Stimulated activated CD4-positive, alpha-beta T cell treated with anti-CD3 and anti-CD28 coated beads, Interleukin-15, amount 100 ng/mL, for 1 hour (primary cell): Measurements from ENCODE around the gene HSDL2.
"Not testable (repeated sequence)": the region's sequence is repeated elsewhere in the genome, so short reads cannot be mapped to it uniquely, and the experiment has no call there.

ENCODE experiments used
- DNase-seq, 2 donors: peaks; one replicate each; pipeline ENCODE4 v3.0.0-alpha.2; 2020; ENCODE audit warnings: low read depth in 1 of 2, low spot score in 1 of 2

Gene HSDL2

DNA sequence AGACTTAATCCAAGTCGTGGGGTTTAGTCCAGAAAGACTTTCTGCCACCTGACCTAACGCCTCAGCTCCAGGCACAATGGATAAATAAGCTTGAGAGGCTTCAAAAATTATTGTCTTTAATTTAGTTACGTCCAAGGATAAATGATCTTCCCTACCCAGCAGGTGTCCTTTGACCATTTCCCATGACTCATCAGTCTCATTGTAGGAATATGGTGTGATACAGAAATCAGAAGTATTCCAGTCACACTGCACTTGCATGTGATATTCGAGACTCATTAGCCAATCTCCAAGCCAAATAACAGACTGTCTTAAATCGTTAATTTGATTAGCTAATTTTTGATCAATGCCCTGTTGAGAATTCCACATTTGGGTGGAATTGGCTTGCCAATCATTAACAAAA lies 13.2 kb downstream of the HSDL2 start:
- DNase-seq: not testable (repeated sequence)

DNA sequence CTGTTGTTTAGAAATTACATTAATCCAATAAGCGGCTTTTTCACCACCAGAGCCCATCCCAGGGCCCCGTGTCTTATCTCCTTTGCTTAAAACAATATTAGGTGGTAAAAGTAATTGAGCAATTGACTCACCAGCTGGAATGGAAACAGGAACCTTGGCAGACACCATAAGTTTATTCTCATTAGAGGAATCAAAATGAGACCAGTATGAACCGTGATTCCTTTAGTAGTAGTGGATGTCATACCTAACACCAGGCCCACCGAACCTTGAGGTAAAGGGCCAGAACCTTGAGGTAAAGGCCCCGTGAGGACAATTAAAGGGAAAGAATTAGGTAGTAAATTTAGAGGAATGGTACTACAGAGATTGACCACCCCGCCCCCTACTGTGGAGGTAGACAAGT lies 16.5 kb downstream of the HSDL2 start:
- no peak for DNase-seq

DNA sequence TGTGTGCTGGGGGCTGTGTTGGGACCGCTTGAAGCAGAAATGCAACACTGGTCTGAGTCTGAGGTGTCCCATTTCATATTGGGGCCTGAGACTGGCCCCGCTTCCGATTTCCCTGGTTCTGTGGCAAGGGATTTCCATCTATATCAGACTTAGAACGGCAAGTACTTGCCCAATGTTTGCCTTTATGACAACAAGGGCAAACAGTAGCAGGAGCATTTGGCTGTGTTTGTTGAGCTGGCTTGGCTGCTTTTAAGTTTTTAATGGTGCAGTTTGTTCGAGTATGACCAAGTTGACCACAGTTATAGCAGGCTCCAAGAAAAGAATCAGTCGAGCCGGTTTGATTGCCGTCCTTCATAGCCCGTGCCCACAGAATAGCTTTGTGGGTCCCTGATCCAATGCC lies 17.0 kb downstream of the HSDL2 start:
- no peak for DNase-seq

DNA sequence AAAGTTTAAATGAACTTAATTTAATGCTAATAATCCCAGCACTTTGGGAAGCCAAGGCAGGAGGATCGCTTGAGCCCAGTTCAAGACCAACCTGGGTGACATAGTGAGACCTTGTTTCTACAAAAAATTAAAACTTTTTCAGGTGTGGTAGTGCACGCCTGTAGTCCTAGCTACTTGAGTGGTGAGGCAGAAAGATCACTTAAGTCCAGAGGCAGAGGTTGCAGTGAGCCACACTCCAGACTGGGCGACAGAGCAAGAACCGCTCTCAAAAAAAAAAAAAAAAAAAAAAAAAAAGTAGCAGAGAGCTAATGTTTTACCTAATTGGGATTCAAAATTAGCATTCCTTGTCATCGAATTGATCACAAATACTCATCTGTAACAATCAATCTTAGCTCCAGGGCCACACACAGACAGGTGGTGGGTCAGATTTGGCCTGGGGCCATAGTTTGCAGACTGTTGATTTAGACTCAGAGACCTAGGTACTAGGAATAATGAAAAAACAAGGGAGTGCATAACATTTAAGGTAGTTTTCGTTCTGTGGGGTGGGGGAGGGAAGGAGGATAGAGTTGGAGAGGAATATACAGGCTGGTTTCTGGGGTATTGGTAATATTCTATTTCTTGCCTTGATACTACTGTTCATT lies 21.4 kb downstream of the HSDL2 start:
- DNase-seq: no peak

DNA sequence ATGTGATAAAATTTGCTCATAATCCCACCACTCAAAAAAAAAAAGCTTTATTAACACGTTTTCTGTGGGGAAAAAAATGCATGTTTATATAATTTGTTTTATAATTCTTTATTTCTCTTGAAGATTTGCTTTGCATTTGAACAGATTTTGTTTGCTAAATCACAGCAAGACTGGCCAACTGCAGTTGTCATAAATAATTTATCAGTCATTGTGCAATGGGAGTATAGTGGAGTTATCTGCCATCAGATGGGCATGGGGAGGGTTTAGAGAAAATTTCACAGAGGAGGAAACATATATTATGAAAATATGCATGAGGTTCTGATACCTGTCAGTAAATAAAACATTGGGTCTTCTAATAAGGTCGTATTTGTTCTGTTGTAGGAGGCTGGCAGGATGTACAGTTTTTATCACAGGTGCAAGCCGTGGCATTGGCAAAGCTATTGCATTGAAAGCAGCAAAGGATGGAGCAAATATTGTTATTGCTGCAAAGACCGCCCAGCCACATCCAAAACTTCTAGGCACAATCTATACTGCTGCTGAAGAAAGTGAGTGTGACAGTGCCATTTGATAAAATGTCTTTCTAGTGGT lies 23.8 kb downstream of the HSDL2 start:
- DNase-seq: no peak

DNA sequence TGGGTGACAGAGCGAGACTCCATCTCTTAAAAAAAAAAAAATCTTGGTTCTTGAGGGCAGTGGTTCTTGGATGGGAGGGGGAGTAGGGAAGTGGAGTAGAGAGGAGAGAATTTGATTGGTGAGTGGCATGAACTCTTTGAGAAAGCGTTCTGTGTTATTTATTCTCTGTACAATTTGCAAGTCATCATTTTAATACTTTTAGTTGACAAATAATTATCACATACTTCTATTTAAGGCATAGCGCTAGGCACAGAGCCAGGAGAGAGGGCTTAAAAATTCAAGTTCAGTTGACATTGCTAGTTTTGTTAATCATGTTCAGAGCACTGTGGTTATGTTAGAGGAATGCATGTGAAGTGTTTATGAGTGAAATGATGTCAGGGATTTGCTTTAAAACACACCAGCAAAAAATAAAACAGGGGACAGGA lies 24.6 kb downstream of the HSDL2 start:
- DNase-seq: no peak

DNA sequence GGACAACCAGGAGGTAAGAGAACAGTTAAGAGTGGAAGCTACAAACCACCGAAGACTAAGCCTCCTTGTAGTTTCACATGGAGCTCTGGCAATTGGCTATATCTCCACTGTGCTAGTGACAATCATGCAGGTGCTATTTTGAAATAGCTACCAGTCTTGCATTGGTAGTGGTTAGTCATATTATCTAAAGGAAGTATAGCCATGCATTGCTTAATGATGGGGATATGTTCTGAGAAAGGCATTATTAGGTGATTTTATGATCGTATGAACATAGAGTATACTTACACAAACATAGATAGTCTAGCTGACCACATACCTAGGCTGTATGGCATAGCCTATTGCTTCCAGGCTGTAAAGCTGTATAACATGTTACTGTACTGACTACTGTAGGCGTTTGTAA lies 28.4 kb downstream of the HSDL2 start:
- DNase-seq: no peak

DNA sequence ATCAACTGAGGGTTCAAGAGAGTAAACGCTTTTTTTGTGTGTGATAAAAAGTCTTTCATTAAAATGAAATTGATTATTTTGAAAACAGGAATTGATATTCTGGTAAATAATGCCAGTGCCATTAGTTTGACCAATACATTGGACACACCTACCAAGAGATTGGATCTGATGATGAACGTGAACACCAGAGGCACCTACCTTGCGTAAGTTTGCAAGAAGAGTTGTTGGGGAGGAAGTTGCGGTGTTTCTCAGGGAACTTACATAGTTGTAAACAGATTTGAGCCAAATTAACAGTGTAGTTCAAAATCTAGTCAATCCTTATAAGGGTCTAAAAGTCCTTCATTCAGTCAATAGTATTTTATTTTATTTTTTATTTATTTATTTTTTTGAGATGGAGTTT lies 28.9 kb downstream of the HSDL2 start:
- DNase-seq: no peak

DNA sequence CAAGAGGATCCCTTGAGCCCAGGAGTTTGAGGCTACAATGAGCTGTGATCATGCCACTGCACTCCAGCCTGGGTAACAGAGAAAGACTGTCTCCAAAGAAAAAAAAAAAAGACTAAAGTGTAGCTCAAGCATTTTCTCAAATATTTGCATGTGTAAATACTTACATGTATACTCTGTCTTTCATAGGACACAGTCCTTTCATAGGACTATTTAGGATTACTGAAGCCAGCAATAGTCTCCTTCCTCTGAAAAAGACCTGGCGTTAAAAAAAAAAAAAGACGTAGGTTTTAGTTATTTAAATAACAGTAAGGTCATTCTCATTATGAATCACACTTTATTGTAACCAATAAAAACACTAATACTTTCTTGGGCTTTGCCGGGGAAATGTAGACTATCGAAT lies 29.9 kb downstream of the HSDL2 start:
- DNase-seq: no peak

DNA sequence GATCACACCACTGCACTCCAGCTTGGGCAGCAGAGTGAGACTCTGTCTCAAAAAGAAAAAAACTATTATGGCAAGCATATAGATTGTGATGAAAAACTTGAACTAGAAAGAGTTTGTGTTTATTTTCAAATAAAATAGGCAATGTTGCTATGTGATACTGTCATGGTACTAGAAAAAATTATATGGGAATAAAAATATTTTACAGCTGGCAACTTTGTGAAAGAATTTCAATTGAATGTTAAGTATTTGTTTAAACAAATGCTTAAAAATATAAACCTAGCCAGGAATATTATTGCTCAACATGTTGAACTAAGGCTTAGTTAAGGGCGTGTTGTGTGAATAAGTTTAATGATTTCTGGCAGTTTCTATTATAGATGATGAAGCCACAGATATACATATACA lies 31.7 kb downstream of the HSDL2 start:
- no peak for DNase-seq

DNA sequence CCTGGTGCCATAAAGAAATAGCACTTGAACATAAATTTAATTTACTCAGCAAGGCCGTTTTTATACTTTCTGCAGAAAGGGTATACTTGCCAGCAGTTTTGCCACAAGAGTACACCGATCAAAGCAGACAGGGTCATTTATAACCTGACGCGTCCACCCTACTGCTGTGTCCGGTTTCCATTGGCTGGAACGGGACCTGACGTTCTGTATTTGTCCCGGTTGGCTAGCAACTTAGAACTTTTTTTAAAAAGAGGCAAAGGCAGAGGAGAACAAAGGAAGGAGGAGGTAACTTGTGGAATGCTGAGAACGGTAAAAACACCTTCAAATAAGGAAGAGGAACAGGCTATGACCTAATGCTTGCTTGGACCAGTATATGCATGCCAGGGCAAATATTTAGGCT lies 33.8 kb downstream of the HSDL2 start:
- not testable (repeated sequence) for DNase-seq

DNA sequence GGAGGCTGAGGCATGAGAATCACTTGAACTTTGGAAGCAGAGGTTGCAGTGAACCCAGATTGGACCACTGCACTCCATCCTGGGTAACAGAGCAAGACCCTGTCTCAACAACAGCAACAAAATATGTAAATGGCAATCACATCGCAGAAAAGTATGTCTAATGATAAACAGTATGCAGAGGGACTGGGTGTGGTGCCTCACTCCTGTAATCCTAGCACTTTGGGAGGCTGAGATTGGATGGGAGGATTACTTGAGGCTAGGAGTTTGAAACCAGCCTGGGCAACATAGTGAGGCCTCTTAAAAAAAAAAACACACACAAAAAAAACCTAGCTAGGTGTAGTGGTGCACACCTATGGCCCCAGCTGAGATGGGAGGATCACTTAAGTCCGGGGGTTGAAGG lies 40.3 kb downstream of the HSDL2 start:
- no peak for DNase-seq

DNA sequence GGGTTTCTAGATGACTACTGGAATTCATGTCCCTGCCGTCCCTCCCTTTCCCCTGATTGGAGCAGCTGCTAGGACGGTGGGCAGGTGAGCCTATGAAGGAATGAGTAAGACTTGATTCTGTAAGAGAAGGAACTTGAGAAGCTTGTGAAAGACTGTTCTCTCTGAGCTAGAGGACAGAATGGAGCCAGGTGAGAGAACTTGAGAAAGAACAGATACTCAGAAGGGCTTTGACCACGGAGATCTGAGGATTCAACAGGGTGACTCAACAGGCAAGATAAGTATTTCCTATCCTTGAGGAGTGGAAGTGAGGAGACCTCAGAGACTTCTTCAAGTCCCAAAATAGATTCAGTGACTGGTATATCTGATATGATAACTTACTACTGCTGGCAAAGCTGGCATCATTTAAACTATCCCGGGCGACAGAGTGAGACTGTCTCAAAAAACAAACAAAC lies 41.9 kb downstream of the HSDL2 start:
- no peak for DNase-seq

DNA sequence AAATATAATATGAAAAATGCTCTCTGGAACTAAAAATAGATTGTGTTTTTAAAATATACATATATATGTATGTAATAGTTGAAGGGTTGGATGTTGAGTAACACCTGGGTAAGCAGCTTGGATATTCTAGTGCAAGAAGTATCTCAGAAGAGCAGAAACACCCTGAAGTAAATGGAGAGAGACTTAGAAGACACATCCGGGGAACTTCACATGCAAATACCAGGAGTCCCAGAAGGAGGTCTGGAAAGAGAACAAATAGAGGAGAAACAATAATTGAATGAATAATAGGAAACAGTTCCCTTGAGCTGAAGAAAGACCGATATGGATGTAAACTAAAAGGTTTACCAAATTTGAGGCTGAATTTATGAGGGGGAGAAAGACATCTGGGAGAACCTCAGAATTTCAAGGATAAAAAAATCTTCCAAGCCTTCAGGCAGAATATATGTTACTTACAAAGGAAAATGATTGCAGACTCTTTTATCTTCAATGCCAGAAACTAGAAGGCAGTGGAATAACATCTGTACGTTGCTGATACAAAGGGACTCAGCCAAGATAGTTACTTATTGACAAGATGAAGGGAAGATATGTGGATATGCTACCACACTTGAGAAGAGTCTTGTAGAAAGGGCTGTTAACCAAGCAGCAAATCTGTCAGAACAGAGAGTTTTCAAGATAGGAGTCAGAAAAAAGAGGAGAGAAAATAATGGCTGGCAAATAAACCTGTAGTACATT lies 42.7 kb downstream of the HSDL2 start:
- no peak for DNase-seq

DNA sequence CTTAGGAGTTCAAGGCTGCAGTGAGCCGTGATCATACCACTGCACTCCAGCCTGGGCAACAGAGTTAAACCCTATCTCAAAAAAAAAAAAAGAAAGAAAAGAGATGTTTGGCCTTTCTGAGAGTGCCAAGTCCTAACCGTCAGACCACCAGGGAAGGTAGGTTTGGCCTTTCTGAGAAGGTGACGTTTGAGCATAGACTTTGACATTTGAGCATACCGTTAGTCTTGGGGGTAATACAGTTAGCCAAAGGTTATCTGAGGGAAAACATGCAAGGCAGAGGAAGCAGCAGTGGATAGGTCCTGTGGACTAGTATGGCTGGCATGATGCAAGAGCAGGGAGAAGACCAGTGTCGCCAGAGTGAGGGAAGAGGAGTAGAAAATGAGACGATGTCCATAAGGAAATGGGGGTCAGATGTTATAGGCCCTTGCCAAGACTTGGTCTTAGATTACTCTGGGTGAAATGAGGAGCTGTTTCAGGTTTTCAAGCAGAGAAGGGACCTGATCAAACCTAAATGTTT lies 50.2 kb downstream of the HSDL2 start:
- no peak for DNase-seq

DNA sequence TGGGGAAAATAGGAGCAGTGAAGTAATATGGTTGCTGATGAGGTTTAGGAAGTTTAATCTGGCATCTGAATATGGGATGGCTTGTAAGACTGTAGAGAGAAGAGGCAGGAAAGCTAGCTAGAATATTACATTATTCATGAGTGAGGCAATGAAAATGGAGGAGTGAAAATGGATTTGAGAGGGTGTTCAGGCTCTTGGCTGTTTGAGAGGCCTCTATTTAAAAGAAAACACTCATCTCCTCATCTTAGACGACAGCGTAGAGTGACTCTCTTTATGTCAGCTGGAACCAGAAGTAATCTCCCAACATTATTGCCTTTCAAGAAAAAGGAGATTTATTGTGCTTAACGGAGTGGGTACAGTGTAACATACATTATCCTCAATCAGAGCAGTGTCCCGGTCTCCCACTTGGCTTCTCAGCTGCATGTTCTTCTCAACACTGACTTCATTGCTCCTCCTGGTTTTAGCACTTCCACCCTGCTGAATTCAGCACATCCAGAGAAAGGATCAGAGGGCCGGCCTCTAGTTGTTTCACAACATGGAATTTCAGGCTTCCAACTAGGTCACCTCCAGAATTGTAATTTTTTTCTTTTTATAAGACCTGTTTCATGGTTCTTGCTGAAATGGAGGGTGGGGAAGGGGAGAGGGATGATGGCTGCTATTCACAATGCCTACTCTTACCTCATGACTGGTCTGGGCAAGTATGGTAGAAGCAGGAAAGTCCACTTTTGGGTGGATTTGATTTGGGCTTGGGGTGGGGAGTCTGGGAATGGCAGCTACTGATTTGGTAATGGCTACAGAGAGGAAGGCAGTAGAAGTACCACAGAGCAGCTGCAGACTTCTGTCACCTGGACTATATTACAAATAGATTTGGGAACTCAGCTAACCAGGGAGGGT lies 53.8 kb downstream of the HSDL2 start:
- no peak for DNase-seq

DNA sequence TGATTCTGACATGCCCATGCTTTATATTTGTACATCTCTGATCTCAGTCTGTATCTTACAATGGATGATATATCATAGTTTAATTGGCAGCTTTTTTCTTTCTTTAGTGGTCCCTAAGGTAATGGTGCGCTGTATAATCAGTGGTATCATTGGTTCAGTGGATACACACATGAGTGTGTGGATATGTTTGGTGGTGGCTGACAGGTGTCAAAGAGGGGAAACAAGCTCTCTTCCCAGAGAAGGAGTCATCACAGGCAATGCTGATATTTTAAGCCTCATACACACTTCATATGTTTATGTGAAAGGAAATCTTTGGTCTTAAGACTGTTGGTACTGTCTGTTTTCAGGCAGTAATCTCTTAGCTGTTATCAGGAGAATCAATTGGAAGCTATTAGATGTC lies 54.6 kb downstream of the HSDL2 start:
- DNase-seq: no peak

DNA sequence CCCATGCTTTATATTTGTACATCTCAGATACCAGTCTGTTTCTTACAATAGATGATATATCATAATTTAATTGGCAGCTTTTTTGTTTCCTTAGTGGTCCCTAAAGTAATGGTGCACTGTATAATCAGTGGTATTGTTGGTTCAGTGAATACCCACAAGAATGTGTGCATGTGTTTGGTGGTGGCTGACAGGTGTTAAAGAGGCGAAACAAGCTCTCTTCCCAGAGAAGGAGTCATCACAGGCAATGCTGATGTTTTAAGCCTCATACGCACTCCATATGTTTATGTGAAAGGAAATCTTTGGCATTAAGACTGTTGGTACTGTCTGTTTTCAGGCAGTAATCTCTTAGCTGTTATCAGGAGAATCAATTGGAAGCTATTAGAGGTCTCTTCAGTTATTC lies 57.5 kb downstream of the HSDL2 start:
- no peak for DNase-seq

DNA sequence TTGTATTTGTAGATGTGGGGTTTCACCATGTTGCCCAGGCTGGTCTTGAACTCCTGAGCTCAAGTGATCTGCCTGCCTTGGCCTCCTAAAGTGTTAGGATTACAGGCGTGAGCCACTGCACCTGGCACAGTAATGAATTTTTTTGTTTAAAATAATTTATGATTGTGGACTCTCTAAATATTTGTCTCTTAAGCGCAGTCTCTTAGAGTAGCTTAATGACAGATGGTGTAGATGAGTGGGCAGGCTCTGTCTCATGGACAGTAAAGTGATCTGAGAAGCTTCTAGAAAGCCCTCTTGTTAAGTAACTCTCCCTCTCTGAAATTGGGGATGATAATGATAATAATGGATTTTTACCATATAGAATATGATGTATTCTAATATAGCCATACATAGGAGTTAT lies 59.3 kb downstream of the HSDL2 start:
- DNase-seq: no peak

DNA sequence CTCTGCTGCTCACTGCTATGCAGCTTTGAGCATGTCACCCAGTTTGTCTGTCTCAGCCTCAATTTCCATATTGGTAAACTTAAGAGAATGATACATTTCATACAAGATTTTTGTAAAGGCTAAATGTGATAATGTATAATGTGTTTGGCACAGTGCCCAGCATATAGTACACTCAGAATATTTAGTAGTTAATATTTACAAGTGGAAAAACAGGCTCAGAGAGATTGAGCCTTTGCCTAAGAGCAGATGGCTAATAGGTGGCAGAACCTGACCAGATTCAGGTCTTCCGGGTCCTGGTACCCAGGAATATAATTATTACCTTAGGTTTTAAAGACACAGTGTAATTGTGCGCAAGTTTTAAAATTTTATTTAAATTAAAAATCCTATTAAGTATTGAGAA lies 59.9 kb downstream of the HSDL2 start:
- DNase-seq: no peak

DNA sequence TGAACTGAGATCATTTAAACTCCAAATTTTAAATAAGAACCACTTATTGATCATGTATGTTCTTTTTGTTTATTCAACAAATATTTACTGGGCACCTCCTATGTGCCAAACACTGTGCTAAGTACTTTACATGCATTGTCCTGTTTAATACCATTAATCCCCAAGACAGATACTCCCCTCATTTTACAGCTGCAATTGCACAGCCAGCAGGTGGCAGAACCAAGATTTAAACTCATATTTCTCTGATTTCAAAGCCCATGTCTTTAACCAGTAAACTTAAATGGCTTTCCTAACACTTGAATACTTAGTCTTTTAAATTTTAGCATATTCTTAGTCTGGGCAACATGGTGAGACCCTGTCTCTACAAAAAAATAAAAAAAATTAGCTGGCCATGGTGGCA lies 63.3 kb downstream of the HSDL2 start:
- no peak for DNase-seq
